HPDE6-E6E7 (cell line): ENCODE measurements around the gene WFDC1.

Experiments used
- DNase-seq: peaks from one replicate; pipeline ENCODE4 v3.0.0; 2011; ENCODE audit warnings: missing footprints; ENCODE audit errors: extremely low spot score

WFDC1 gene

DNA sequence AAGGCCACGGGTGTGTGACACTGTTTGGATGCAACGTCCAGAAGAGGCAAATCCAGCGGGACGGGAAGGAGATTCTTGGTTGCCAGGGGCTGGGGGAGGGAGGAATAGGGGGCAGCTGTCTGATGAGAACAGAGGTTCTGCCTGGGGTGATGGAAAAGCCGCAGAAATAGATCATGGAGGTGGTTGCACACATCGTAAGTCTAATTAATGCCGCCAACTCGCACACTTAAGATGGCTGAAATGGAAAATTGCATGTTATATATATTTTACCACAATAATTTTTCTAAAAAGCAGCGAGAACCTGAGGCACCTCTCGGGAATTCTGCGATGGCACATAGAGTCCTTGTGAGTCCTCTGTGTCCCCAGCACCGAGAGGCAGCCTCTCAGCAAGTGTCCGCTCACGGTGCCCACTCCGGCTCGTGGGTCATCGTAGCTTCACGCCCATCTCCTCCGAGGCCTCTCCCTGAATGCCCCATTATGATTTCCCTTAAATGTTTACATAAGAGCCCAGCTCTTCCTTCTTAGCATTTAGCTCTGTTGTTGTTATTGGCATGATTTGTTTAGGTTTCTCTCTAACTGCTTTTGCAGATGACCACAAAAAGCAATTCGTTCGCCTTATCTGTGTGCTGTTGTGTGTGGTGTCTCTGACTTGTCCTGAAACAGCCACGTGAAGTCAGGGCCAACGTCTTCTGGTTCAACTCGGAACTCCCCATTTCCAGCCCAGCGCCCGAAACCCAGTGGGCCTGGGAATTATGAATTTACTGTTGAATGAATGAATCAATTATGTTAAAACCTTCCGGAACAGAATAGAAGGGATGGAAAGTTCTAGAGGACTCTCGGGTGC lies 7.7 kb downstream of the WFDC1 start:
- no peak for DNase-seq

DNA sequence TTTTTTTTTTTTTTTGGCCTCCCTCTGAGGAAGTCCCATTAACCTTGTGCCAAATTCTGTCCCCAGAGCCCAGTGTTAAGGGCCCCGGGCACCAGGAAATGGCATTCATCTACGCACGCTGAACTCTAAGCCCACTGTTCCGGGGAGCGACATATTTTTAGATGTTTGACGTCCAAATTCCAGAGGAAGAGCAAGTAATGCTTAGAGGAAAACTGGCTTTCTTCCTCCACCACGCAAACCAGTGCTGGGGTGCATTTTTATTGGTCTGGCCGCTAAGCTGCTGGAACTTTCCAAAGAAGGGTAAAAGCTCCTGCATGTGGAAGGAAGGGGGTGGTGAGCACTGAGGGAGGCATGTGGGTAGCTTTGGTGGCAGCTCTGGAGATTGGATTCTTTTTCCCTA lies 8.3 kb downstream of the WFDC1 start:
- no peak for DNase-seq

GRCh38 chr16:84303516-84303915 lies 8.8 kb downstream of the WFDC1 start:
- DNase-seq = no peak

DNA sequence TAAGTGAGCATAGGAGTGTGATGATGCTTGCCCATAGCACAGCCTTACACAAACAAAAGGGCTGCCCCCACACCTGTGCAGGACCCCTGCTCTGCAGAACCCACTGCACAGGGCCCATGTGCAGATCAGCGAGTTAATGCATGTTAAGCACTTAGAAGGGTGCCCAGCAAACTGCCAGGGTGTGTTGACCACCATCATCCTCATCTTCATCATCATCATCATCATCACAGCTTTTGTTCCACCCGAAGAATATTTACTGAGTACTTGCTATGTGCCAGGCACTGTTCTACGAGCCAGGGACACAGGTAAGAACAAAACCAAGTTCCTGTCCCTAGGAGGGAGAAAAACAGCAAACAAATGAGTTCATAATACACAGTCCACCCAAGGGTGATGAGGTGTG lies 11.9 kb downstream of the WFDC1 start:
- DNase-seq = no peak

- no peak for DNase-seq
Measured at GRCh38 chr16:84307209-84307954, 12.7 kb downstream of the WFDC1 start.

DNA sequence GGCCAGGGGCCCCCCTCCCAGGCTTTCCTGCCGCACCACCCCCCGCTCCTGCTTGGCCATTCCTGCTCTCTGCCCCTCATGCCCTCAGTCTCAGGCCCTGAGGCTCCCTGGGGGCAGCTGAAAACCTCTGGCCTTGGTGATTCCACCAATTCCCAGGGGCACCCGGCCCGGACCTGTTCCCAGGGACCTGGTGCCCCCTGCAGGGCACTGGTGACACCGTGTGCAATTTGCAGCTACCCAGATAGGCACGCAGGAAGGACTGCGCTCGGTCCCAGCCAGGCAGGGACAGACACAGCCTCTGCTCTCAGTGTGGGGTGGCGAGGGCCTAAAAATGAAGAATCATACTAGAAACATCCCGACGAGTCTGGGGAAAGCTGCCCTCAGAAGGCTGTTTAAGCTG lies 13.4 kb downstream of the WFDC1 start:
- DNase-seq = no peak

- no peak for DNase-seq
Measured at GRCh38 chr16:84310642-84311041, 16.0 kb downstream of the WFDC1 start.

GRCh38 chr16:84312783-84313382 lies 18.2 kb downstream of the WFDC1 start:
- no peak for DNase-seq

GRCh38 chr16:84313921-84314320 lies 19.2 kb downstream of the WFDC1 start:
- no peak for DNase-seq

- no peak for DNase-seq
Measured at GRCh38 chr16:84314373-84314772, 19.7 kb downstream of the WFDC1 start.

DNA sequence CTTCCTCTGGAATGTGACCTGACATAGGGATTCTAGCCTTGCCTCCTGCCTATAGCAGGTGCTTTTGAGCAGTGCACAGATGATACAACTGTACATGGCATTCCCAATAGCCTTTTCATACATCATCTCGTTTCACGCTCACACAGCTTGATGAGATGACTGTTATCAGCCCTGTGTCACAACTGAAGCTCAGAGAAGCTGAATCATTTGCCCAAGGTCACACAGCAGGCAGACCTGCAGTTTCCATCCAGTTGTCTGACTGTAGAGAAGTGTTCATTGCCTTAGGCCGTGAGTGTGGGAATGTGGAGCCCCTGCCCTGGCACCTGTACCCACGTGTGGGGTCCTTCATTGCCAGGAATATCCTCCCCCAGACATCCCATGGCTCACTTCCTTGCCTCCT lies 20.1 kb downstream of the WFDC1 start:
- DNase-seq = no peak

DNA sequence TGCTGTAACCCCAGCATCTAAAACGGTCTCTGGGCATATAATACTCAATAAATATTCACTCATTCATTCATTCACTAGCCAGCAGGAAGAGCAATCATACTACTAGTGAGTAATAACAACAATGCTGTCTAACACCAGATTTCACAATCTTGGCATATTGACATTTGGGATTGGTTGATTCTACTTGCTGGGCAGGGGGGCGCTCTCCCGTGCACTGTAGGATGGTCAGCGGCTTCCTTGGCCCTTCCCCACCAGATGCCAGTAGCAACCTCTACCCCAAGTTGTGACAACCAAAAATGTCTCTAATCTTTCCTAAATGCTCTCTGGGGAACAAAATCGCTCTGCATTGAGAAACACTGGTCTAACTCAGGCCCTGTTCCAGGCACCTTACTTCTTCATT lies 20.7 kb downstream of the WFDC1 start:
- DNase-seq = no peak

GRCh38 chr16:84318091-84318975 lies 23.7 kb downstream of the WFDC1 start:
- DNase-seq = no peak

- no peak for DNase-seq
Measured at GRCh38 chr16:84319146-84319760, 24.6 kb downstream of the WFDC1 start.

DNA sequence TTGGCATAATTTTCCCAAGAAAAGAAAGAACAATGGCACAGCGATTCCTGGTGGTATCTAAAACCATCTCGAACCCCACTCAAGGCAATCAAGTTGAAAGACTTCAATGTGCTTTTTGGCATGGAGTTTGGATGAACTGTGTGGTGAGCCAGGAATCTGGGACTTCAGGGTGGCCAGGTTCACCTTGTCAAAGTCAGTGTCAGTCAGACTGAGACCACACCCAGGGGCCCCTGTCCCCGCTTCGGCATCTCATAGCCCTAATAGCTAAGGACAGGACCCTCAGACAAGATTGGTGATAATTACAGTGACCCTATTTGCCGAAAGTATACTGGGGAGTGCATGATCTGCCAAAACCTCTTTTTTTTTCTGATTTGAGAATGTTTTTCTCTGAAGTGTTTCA lies 25.8 kb downstream of the WFDC1 start:
- DNase-seq = no peak

- no peak for DNase-seq
Measured at GRCh38 chr16:84321932-84322331, 27.3 kb downstream of the WFDC1 start.

DNA sequence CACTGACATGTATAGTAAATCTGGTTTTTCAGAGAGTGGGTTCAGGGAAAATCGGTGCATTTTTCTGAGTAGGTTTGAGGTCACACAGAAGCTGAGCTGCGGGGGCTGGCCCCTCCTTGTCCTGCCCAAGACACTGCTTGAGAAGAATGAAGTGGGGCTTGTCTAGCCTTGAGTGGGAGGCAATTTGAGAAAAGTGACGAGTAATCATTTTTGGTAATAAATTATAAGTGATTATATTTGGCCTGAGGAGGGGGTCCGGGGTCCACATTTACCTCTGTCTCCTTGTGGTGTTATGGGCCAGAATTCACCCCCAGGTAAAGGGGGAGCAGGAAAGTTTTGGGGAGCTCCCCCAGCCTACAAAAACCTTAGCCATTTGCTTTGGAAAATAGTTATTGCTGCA lies 28.1 kb downstream of the WFDC1 start:
- DNase-seq = no peak

DNA sequence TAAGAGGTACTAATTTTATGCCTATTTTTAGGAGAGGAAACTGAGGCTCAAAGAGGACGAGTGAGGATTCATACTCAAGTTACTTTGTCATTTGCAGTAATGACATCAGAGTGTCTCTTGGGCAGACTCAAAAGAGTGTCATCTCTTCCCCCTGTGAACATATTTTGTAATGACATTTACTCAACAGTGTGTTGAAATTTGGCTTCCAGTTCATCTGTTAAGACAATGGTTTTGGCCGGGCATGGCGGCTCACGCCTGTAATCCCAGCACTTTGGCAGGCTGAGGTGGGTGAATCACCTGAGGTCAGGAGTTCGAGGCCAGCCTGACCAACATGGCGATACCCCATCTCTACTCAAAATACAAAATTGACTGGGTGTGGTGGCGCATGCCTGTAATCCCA lies 28.9 kb downstream of the WFDC1 start:
- no peak for DNase-seq

GRCh38 chr16:84324434-84325262 lies 30.0 kb downstream of the WFDC1 start:
- no peak for DNase-seq

GRCh38 chr16:84326545-84326944 lies 31.9 kb downstream of the WFDC1 start:
- no peak for DNase-seq
